Activated CD4-positive, alpha-beta T cell treated with anti-CD3 and anti-CD28 coated beads, Interleukin-2, amount 10 ng/mL, durations not matched to agents 7 days and 5 days (primary cell): ENCODE measurements around the gene ARHGAP31. TPM values are rescaled to one million over a fixed set of nuclear protein-coding genes. Genes with fewer than 3 reads are reported as not detected.
"Not testable (repeated sequence)": the region's sequence is repeated elsewhere in the genome, so short reads cannot be mapped to it uniquely, and the experiment has no call there.

ENCODE experiments used
- CTCF ChIA-PET: fragments of 350-600 bp; sonication (Branson Sonifier 250); formaldehyde crosslinking; loops from one replicate; lab custom pipeline; 2021; ENCODE audit warnings: antibody characterized with exemption; lab: Charles Lee
- POLR2A ChIA-PET: fragments of 350-600 bp; sonication (Branson Sonifier 250); formaldehyde crosslinking; loops from one replicate; lab custom pipeline; 2021; ENCODE audit warnings: antibody characterized with exemption; lab: Charles Lee
- DNase-seq: peaks from one replicate; pipeline ENCODE4 v3.0.0-alpha.2; 2020
- H3K27ac Mint-ChIP-seq: one replicate; pipeline ENCODE4 v1.8.0; 2021; ENCODE audit warnings: mild to moderate bottlenecking, moderate library complexity, mixed read lengths
- H3K27me3 Mint-ChIP-seq: one replicate; pipeline ENCODE4 v1.8.0; 2021; ENCODE audit warnings: mixed read lengths
- H3K36me3 Mint-ChIP-seq: one replicate; pipeline ENCODE4 v1.8.0; 2021; ENCODE audit warnings: low read depth, mixed read lengths
- H3K4me1 Mint-ChIP-seq: one replicate; pipeline ENCODE4 v1.8.0; 2021; ENCODE audit warnings: mixed read lengths
- H3K4me3 Mint-ChIP-seq: one replicate; pipeline ENCODE4 v1.8.0; 2021; ENCODE audit warnings: mild to moderate bottlenecking, moderate library complexity, mixed read lengths
- H3K9me3 Mint-ChIP-seq: one replicate; pipeline ENCODE4 v1.8.0; 2021; ENCODE audit warnings: mixed read lengths
- total RNA-seq, 2 experiments: library from RNA; stranded (reverse); gene quantifications; one replicate each; pipeline ENCODE4 v1.2.3, GENCODE V29; 2021

ARHGAP31 gene
- total RNA-seq, 2 experiments from 2014 or later: 2.0 to 2.4 TPM

- POLR2A ChIA-PET: no interaction called here
- Mint-ChIP-seq H3K27ac (no peak overlapping the region), H3K9me3 (no peaks in the 10 kb centered on the region), H3K4me1 (peaks cover 7% of the 10 kb centered on the region), H3K27me3 (peaks cover 11% of the 10 kb centered on the region), H3K36me3 (no peaks in the 10 kb centered on the region), H3K4me3 (no peak overlapping the region)
- no peak for DNase-seq
- CTCF ChIA-PET: interaction anchor here (1.9 kb wide), 1 partner anchor 21 kb away, joined by 6 read pairs; the partner anchor contains the start of gene ARHGAP31
These were observed 21.6 kb downstream of the ARHGAP31 start for GRCh38 chr3:119315600-119316312.

- CTCF ChIA-PET: interaction anchor here (1.9 kb wide), 1 partner anchor 22 kb away, joined by 6 read pairs; the partner anchor contains the start of gene ARHGAP31
- Mint-ChIP-seq H3K9me3 (no peaks in the 10 kb centered on the region), H3K27ac (no peak overlapping the region), H3K4me3 (no peak overlapping the region), H3K27me3 (peaks cover 11% of the 10 kb centered on the region), H3K4me1 (peaks cover 6% of the 10 kb centered on the region), H3K36me3 (no peaks in the 10 kb centered on the region)
- DNase-seq: no peak
- POLR2A ChIA-PET: no interaction called here
These were observed 22.1 kb downstream of the ARHGAP31 start for GRCh38 chr3:119316313-119316670.

- H3K9me3 Mint-ChIP-seq: no peaks in the 10 kb centered on the region
- no peak for DNase-seq
- no peak overlapping the region for H3K4me3 Mint-ChIP-seq
- H3K27ac Mint-ChIP-seq: no peak overlapping the region
- H3K4me1 Mint-ChIP-seq: peaks cover 15% of the 10 kb centered on the region
- peaks cover 13% of the 10 kb centered on the region for H3K27me3 Mint-ChIP-seq
- H3K36me3 Mint-ChIP-seq: no peaks in the 10 kb centered on the region
- ChIA-PET CTCF (interaction anchor here (1.7 kb wide), 1 partner anchor 14 kb away, joined by 6 read pairs; no protein-coding TSS in a partner anchor), POLR2A (no interaction called here)
These were observed 24.7 kb downstream of the ARHGAP31 start for GRCh38 chr3:119318876-119319275.

GRCh38 chr3:119319311-119319710, 25.1 kb downstream of the ARHGAP31 start:
- ChIA-PET POLR2A (no interaction called here), CTCF (interaction anchor here (1.7 kb wide), 1 partner anchor 14 kb away, joined by 6 read pairs; no protein-coding TSS in a partner anchor)
- H3K27me3 Mint-ChIP-seq: peaks cover 14% of the 10 kb centered on the region
- H3K4me1 Mint-ChIP-seq: peaks cover 20% of the 10 kb centered on the region
- H3K9me3 Mint-ChIP-seq: no peaks in the 10 kb centered on the region
- no peaks in the 10 kb centered on the region for H3K36me3 Mint-ChIP-seq
- DNase-seq: no peak
- no peak overlapping the region for H3K4me3 Mint-ChIP-seq
- no peak overlapping the region for H3K27ac Mint-ChIP-seq

GRCh38 chr3:119320785-119321184, 26.6 kb downstream of the ARHGAP31 start:
- CTCF ChIA-PET, DNase-seq, POLR2A ChIA-PET, H3K4me3 Mint-ChIP-seq, H3K27ac Mint-ChIP-seq, H3K36me3 Mint-ChIP-seq, H3K9me3 Mint-ChIP-seq: not testable (repeated sequence)
- peaks cover 16% of the 10 kb centered on the region for H3K27me3 Mint-ChIP-seq
- H3K4me1 Mint-ChIP-seq: peaks cover 23% of the 10 kb centered on the region

GRCh38 chr3:119322021-119322834, 28.0 kb downstream of the ARHGAP31 start:
- Mint-ChIP-seq H3K9me3 (no peaks in the 10 kb centered on the region), H3K36me3 (no peaks in the 10 kb centered on the region), H3K4me3 (peak overlapping the region; percentile 67), H3K27me3 (peaks cover 19% of the 10 kb centered on the region), H3K27ac (peak overlapping the region; percentile 88), H3K4me1 (peaks cover 23% of the 10 kb centered on the region)
- ChIA-PET POLR2A (interaction anchor here (0.6 kb wide), 1 partner anchor 103 kb away, joined by 3 read pairs; no protein-coding TSS in a partner anchor), CTCF (interaction anchor here (0.6 to 1.1 kb wide), 4 partner anchors 11 to 146 kb away, joined by 3 read pairs; no protein-coding TSS in a partner anchor)
- no peak for DNase-seq

GRCh38 chr3:119322835-119323722, 28.9 kb downstream of the ARHGAP31 start:
- Mint-ChIP-seq H3K4me3 (peak overlapping the region; percentile 70), H3K27me3 (peaks cover 16% of the 10 kb centered on the region), H3K36me3 (no peaks in the 10 kb centered on the region), H3K27ac (peak overlapping the region; percentile 89), H3K4me1 (peaks cover 23% of the 10 kb centered on the region), H3K9me3 (no peaks in the 10 kb centered on the region)
- CTCF ChIA-PET: interaction anchor here (0.6 to 1.1 kb wide), 4 partner anchors 10 to 145 kb away, joined by 3 read pairs; no protein-coding TSS in a partner anchor
- peak; percentile 89 for DNase-seq
- POLR2A ChIA-PET: interaction anchor here (0.6 kb wide), 1 partner anchor 104 kb away, joined by 3 read pairs; no protein-coding TSS in a partner anchor

GRCh38 chr3:119323723-119324085, 29.5 kb downstream of the ARHGAP31 start:
- CTCF ChIA-PET: no interaction called here
- Mint-ChIP-seq H3K27me3 (peaks cover 16% of the 10 kb centered on the region), H3K4me1 (peaks cover 23% of the 10 kb centered on the region), H3K4me3 (peak overlapping the region; percentile 70), H3K27ac (peak overlapping the region; percentile 81), H3K36me3 (no peaks in the 10 kb centered on the region), H3K9me3 (no peaks in the 10 kb centered on the region)
- DNase-seq: no peak
- POLR2A ChIA-PET: no interaction called here

GRCh38 chr3:119324899-119325298, 30.7 kb downstream of the ARHGAP31 start:
- no peaks in the 10 kb centered on the region for H3K36me3 Mint-ChIP-seq
- no peak overlapping the region for H3K4me3 Mint-ChIP-seq
- no peaks in the 10 kb centered on the region for H3K9me3 Mint-ChIP-seq
- ChIA-PET POLR2A (no interaction called here), CTCF (no interaction called here)
- peaks cover 23% of the 10 kb centered on the region for H3K4me1 Mint-ChIP-seq
- H3K27ac Mint-ChIP-seq: no peak overlapping the region
- DNase-seq: no peak
- H3K27me3 Mint-ChIP-seq: peaks cover 11% of the 10 kb centered on the region

- no peak overlapping the region for H3K27ac Mint-ChIP-seq
- no peak overlapping the region for H3K4me3 Mint-ChIP-seq
- H3K27me3 Mint-ChIP-seq: peaks cover 8% of the 10 kb centered on the region
- H3K9me3 Mint-ChIP-seq: no peaks in the 10 kb centered on the region
- peaks cover 21% of the 10 kb centered on the region for H3K4me1 Mint-ChIP-seq
- CTCF ChIA-PET: interaction anchor here (1.2 to 1.8 kb wide), 3 partner anchors 17 to 34 kb away, joined by 4 to 5 read pairs (median 4); no protein-coding TSS in a partner anchor
- POLR2A ChIA-PET: no interaction called here
- DNase-seq: no peak
- no peaks in the 10 kb centered on the region for H3K36me3 Mint-ChIP-seq
These were observed 32.8 kb downstream of the ARHGAP31 start for GRCh38 chr3:119326976-119327375.

- Mint-ChIP-seq H3K27ac (no peak overlapping the region), H3K4me1 (peaks cover 1% of the 10 kb centered on the region), H3K36me3 (no peaks in the 10 kb centered on the region), H3K4me3 (no peak overlapping the region), H3K9me3 (no peaks in the 10 kb centered on the region), H3K27me3 (peaks cover 3% of the 10 kb centered on the region)
- no peak for DNase-seq
- CTCF ChIA-PET: no interaction called here
- POLR2A ChIA-PET: no interaction called here
These were observed 35.4 kb downstream of the ARHGAP31 start for GRCh38 chr3:119329551-119329950.

- no peak for DNase-seq
- no peak overlapping the region for H3K27ac Mint-ChIP-seq
- CTCF ChIA-PET: interaction anchor here (0.5 to 0.6 kb wide), 2 partner anchors 15 to 120 kb away, joined by 3 to 4 read pairs; no protein-coding TSS in a partner anchor
- POLR2A ChIA-PET: no interaction called here
- H3K4me3 Mint-ChIP-seq: no peak overlapping the region
- H3K27me3 Mint-ChIP-seq: peaks cover 3% of the 10 kb centered on the region
- H3K36me3 Mint-ChIP-seq: no peaks in the 10 kb centered on the region
- H3K9me3 Mint-ChIP-seq: no peaks in the 10 kb centered on the region
- H3K4me1 Mint-ChIP-seq: no peaks in the 10 kb centered on the region
These were observed 36.0 kb downstream of the ARHGAP31 start for GRCh38 chr3:119330181-119330580.
